Calu3 (cell line): ENCODE results near the gene SLC24A3. TPM values are rescaled to one million over a fixed set of nuclear protein-coding genes. Genes with fewer than 3 reads are reported as not detected.

Experiments
- BruUV-seq: library from RNA; stranded (reverse); fragments of 400-500 nt; replicated peaks from 2 replicates; lab custom pipeline; 2021; lab: Mats Ljungman, UMichigan
- CTCF ChIA-PET: fragments of 300-600 bp; sonication (Branson Sonifier 250); formaldehyde crosslinking; loops from one replicate; lab custom pipeline; 2022; ENCODE audit warnings: antibody characterized with exemption; lab: Charles Lee
- DNase-seq: peaks from one replicate; pipeline ENCODE4 v3.0.0; 2022
- H3K27ac Mint-ChIP-seq: one replicate; pipeline ENCODE4 v1.8.0; 2022; ENCODE audit warnings: mixed read lengths; ENCODE audit not compliant: unreplicated experiment
- H3K27me3 Mint-ChIP-seq: one replicate; pipeline ENCODE4 v1.8.0; 2022; ENCODE audit warnings: mixed read lengths; ENCODE audit not compliant: unreplicated experiment
- H3K36me3 Mint-ChIP-seq: one replicate; pipeline ENCODE4 v1.8.0; 2022; ENCODE audit warnings: mild to moderate bottlenecking, moderate library complexity, mixed read lengths; ENCODE audit not compliant: insufficient read depth, unreplicated experiment
- H3K4me1 Mint-ChIP-seq: one replicate; pipeline ENCODE4 v1.8.0; 2022; ENCODE audit warnings: mild to moderate bottlenecking, low read depth, mixed read lengths; ENCODE audit not compliant: unreplicated experiment
- H3K4me3 Mint-ChIP-seq: one replicate; pipeline ENCODE4 v1.8.0; 2022; ENCODE audit warnings: mild to moderate bottlenecking, low read depth, moderate library complexity, mixed read lengths; ENCODE audit not compliant: unreplicated experiment
- H3K9me3 Mint-ChIP-seq: one replicate; pipeline ENCODE4 v1.8.0; 2022; ENCODE audit warnings: low read depth, mixed read lengths; ENCODE audit not compliant: unreplicated experiment
- intact Hi-C: fragments of 100-400 bp; cut with micrococcal nuclease; formaldehyde crosslinking; loops from one replicate; pipeline ENCODE4 v1.10.0; 2022; ENCODE audit not compliant: unreplicated experiment
- total RNA-seq: library from RNA; stranded (reverse); gene quantifications from 2 replicates; pipeline ENCODE4 v1.2.3, GENCODE V29; 2022
- TF ChIP-seq, protein P1 (sequence below): fragments of 200-600 bp; IDR thresholded peaks from one replicate; pipeline ENCODE4 v1.8.0; 2022; ENCODE audit warnings: antibody characterized with exemption; ENCODE audit not compliant: unreplicated experiment

SLC24A3 gene
- total RNA-seq, 1 experiment from 2014 or later: not detected

DNA sequence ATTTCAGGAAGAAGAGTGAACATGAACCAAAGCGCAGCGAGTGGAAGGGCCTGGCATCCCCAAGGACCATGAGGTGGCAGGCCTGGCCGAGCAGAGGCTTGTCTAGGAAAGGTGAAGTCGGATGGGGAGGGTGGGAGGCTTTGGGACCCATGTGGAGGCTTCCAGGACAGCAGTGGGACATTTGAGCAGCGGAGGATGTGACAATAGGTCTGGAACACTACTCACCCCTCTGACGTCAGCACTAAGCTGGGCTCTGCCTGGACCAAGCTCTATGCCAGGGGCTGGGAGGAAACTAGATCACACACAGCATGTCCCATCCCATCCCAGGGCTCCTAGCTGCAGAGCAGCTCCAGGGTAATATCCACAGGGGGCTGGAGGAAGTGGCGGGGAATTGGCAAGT is 370.3 kb downstream of the SLC24A3 start:
- Mint-ChIP-seq H3K9me3 (no peaks in the 10 kb centered on the region), H3K27ac (no peak overlapping the region), H3K36me3 (no peaks in the 10 kb centered on the region), H3K4me3 (no peak overlapping the region), H3K27me3 (peaks cover 29% of the 10 kb centered on the region), H3K4me1 (no peaks in the 10 kb centered on the region)
- CTCF ChIA-PET: no interaction called here
- intact Hi-C loops: no loop called here
- BruUV-seq: no TSS peak
- TF ChIP-seq, protein P1, sequence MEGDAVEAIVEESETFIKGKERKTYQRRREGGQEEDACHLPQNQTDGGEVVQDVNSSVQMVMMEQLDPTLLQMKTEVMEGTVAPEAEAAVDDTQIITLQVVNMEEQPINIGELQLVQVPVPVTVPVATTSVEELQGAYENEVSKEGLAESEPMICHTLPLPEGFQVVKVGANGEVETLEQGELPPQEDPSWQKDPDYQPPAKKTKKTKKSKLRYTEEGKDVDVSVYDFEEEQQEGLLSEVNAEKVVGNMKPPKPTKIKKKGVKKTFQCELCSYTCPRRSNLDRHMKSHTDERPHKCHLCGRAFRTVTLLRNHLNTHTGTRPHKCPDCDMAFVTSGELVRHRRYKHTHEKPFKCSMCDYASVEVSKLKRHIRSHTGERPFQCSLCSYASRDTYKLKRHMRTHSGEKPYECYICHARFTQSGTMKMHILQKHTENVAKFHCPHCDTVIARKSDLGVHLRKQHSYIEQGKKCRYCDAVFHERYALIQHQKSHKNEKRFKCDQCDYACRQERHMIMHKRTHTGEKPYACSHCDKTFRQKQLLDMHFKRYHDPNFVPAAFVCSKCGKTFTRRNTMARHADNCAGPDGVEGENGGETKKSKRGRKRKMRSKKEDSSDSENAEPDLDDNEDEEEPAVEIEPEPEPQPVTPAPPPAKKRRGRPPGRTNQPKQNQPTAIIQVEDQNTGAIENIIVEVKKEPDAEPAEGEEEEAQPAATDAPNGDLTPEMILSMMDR: no peak
- no peak for DNase-seq

DNA sequence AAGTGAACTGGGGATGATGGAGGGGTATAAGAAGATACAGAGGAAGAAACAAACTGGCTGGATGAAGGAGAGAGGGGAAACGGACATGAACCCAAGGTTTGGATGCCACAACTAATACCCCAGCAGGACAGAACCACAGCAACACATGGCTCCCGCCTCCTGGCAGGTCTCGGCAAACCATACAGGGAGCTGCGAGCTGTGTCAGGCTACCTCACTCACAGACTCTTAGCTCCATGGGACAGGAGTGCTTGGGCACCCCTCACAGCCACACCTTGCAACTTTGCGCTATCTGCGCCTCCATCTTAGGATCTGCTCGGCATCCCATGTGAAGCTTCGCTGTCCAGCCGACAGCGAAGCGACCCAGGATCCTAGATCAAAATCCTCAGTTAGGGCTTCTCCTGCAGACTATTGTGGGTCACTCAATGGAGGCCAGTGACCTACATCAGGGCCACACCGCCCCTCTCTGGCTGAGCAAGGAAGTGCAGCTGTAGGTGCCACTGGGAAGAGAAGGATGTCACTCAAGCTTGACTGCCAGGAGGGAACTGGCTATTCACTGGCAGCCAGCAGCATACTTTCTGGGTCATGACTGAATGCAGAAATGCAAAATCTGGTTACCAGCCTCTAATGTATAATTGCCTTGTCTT is 371.2 kb downstream of the SLC24A3 start:
- CTCF ChIA-PET: interaction anchor here (0.7 kb wide), 1 partner anchor 12 kb away, joined by 9 read pairs; no protein-coding TSS in a partner anchor
- intact Hi-C loops: no loop called here
- peak; percentile 9 for DNase-seq
- Mint-ChIP-seq H3K4me1 (no peaks in the 10 kb centered on the region), H3K9me3 (no peaks in the 10 kb centered on the region), H3K27ac (no peak overlapping the region), H3K36me3 (no peaks in the 10 kb centered on the region), H3K27me3 (peaks cover 29% of the 10 kb centered on the region), H3K4me3 (no peak overlapping the region)
- TF ChIP-seq, protein P1: peak; percentile 14
- no TSS peak for BruUV-seq

DNA sequence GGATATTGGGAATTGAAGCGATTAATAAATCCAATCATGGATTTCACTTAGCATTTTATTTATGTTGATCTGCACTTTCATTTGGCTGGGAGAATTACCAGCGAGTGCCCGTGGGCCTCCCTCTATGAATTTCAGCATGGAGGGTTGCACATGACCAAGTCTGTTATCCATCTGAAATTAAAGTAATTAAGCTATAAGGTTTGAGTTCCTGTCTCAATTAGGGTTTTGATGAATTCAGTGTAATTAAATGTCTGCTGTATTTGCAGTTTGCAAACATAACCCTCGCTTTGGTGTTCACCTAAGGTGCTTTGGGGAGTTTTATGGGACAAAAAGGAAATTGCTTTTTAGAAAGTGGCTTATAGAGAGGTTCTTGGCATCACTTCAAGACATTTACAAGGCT is 375.8 kb downstream of the SLC24A3 start:
- H3K27ac Mint-ChIP-seq: no peak overlapping the region
- no TSS peak for BruUV-seq
- no peaks in the 10 kb centered on the region for H3K36me3 Mint-ChIP-seq
- CTCF ChIA-PET: no interaction called here
- TF ChIP-seq, protein P1: no peak
- no peaks in the 10 kb centered on the region for H3K4me1 Mint-ChIP-seq
- H3K9me3 Mint-ChIP-seq: no peaks in the 10 kb centered on the region
- DNase-seq: no peak
- H3K27me3 Mint-ChIP-seq: peaks cover 4% of the 10 kb centered on the region
- intact Hi-C loops: no loop called here
- H3K4me3 Mint-ChIP-seq: no peak overlapping the region

DNA sequence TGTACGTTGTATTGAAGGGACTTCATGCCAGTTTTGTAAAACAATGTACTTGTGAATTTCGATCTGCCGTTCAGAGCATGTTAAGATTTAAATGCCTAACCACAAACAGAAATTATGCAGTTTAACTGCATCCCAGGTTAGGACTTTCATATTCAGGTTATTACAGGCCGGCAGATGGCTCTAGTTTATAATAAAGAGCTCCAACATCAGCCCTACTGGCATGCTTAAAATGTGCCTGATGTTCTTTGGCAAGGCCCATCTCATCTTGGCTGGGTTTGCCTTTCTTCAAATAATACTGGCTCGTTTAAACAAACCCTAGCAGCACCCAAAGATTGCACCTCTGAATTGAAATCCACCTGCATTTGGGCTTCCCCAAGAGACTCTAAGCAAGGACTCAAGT is 376.3 kb downstream of the SLC24A3 start:
- Mint-ChIP-seq H3K36me3 (no peaks in the 10 kb centered on the region), H3K27ac (no peak overlapping the region), H3K27me3 (no peaks in the 10 kb centered on the region), H3K4me3 (no peak overlapping the region), H3K9me3 (no peaks in the 10 kb centered on the region), H3K4me1 (no peaks in the 10 kb centered on the region)
- TF ChIP-seq, protein P1: no peak
- CTCF ChIA-PET: no interaction called here
- BruUV-seq: no TSS peak
- intact Hi-C loops: no loop called here
- no peak for DNase-seq
